GM23338 (cell line): ENCODE measurements around the gene UBE2H. TPM values are rescaled to one million over a fixed set of nuclear protein-coding genes. Genes with fewer than 3 reads are reported as not detected.

Experiments
- ATAC-seq: fragments of 200-7000 bp; cut with Tn5 transposase; 3 replicates; pipeline ENCODE4 v1.9.1; 2020
- DNase-seq: peaks from one replicate; pipeline ENCODE4 v3.0.0-alpha.2; 2015; ENCODE audit warnings: low spot score
- H2AFZ ChIP-seq: fragments of 200-600 bp; sonication (generic); 2 replicates; pipeline ENCODE4 v1.8.0; 2016; ENCODE audit warnings: antibody characterized with exemption, mild to moderate bottlenecking, moderate library complexity
- H3F3A ChIP-seq: fragments of 200-600 bp; sonication (generic); replicated peaks from 2 replicates; pipeline ENCODE4 v1.8.0; 2017; ENCODE audit warnings: antibody characterized with exemption, mixed run types, low read depth
- H3K27ac ChIP-seq: fragments of 200-600 bp; sonication (generic); 2 replicates; pipeline ENCODE4 v1.6.1; 2016; ENCODE audit warnings: low read depth
- H3K27me3 ChIP-seq: fragments of 200-600 bp; sonication (generic); 2 replicates; pipeline ENCODE4 v1.8.0; 2016; ENCODE audit warnings: mild to moderate bottlenecking, mixed run types, moderate library complexity; ENCODE audit not compliant: insufficient read depth
- H3K36me3 ChIP-seq: fragments of 200-600 bp; sonication (generic); 2 replicates; pipeline ENCODE4 v1.8.0; 2016; ENCODE audit warnings: mild to moderate bottlenecking; ENCODE audit not compliant: insufficient read depth
- H3K4me1 ChIP-seq: fragments of 200-600 bp; sonication (generic); 2 replicates; pipeline ENCODE4 v1.8.0; 2016; ENCODE audit warnings: mild to moderate bottlenecking, moderate library complexity; ENCODE audit not compliant: insufficient read depth
- H3K4me2 ChIP-seq: fragments of 200-600 bp; sonication (generic); 2 replicates; pipeline ENCODE4 v1.7.1; 2017; ENCODE audit warnings: mixed run types
- H3K4me3 ChIP-seq: fragments of 200-600 bp; sonication (generic); 2 replicates; pipeline ENCODE4 v1.6.1; 2016; ENCODE audit warnings: mixed run types
- H3K79me2 ChIP-seq: fragments of 200-600 bp; sonication (generic); replicated peaks from 2 replicates; pipeline ENCODE4 v1.8.0; 2017; ENCODE audit warnings: mild to moderate bottlenecking; ENCODE audit not compliant: insufficient read depth
- H3K9me2 ChIP-seq: fragments of 200-600 bp; sonication (generic); 2 replicates; pipeline ENCODE4 v1.8.0; 2017; ENCODE audit not compliant: insufficient read depth
- H4K20me1 ChIP-seq: fragments of 200-600 bp; sonication (generic); replicated peaks from 2 replicates; pipeline ENCODE4 v1.8.0; 2017; ENCODE audit warnings: mild to moderate bottlenecking; ENCODE audit not compliant: insufficient read depth
- H3K27ac Mint-ChIP-seq: 2 replicates; pipeline ENCODE4 v1.8.0; 2020; ENCODE audit warnings: inconsistent platforms, mild to moderate bottlenecking, moderate library complexity, mixed read lengths
- H3K27me3 Mint-ChIP-seq: 3 replicates; pipeline ENCODE4 v1.8.0; 2022; ENCODE audit warnings: low read depth, mild to moderate bottlenecking, moderate library complexity, mixed read lengths, inconsistent platforms; ENCODE audit not compliant: insufficient read depth, poor library complexity
- H3K36me3 Mint-ChIP-seq: 3 replicates; pipeline ENCODE4 v1.8.0; 2021; ENCODE audit warnings: low read depth, mild to moderate bottlenecking, inconsistent platforms, moderate library complexity, mixed read lengths
- H3K4me1 Mint-ChIP-seq: 3 replicates; pipeline ENCODE4 v1.8.0; 2020; ENCODE audit warnings: mild to moderate bottlenecking, inconsistent platforms, mixed read lengths
- H3K4me3 Mint-ChIP-seq: 3 replicates; pipeline ENCODE4 v1.8.0; 2021; ENCODE audit warnings: moderate library complexity, mild to moderate bottlenecking, inconsistent platforms, mixed read lengths
- H3K9me3 Mint-ChIP-seq: 3 replicates; pipeline ENCODE4 v1.8.0; 2020; ENCODE audit warnings: moderate library complexity, mild to moderate bottlenecking, inconsistent platforms, mixed read lengths
- EZH2 ChIP-seq: fragments of 200-600 bp; sonication (generic); IDR thresholded peaks from one replicate; pipeline ENCODE4 v1.8.0; 2017; ENCODE audit warnings: antibody characterized with exemption, mild to moderate bottlenecking, low read depth; ENCODE audit not compliant: unreplicated experiment
- EZH2phosphoT487 ChIP-seq: fragments of 200-600 bp; sonication (generic); IDR thresholded peaks from one replicate; pipeline ENCODE4 v1.8.1; 2018; ENCODE audit warnings: antibody characterized with exemption; ENCODE audit not compliant: unreplicated experiment
- JUNB ChIP-seq: IDR thresholded peaks from one replicate; pipeline ENCODE4 v1.6.1; 2016; ENCODE audit warnings: antibody characterized with exemption; ENCODE audit not compliant: unreplicated experiment
- POLR2AphosphoS5 ChIP-seq: IDR thresholded peaks from 2 replicates; pipeline ENCODE4 v1.6.1; 2016; ENCODE audit warnings: antibody characterized with exemption, low read depth
- STAT1 ChIP-seq: IDR thresholded peaks from one replicate; pipeline ENCODE4 v1.6.1; 2016; ENCODE audit warnings: antibody characterized with exemption; ENCODE audit not compliant: unreplicated experiment
- ZNF114 ChIP-seq: fragments of 250-450 bp; sonication (Bioruptor Pico); IDR thresholded peaks from 2 replicates; pipeline ENCODE4 v1.5.0; 2020; ENCODE audit warnings: mild to moderate bottlenecking, moderate library complexity
- ZNF331 ChIP-seq: fragments of 250-450 bp; sonication (Bioruptor Pico); IDR thresholded peaks from 2 replicates; pipeline ENCODE4 v1.5.0; 2020; ENCODE audit warnings: low read depth, mild to moderate bottlenecking, moderate library complexity
- polyA plus RNA-seq: library from polyadenylated mRNA; unstranded; fragments of >200 nt; fragmentation: Nextera tagmentation; extraction: Ambion mirVana; gene quantifications from 2 replicates; pipeline ENCODE4 v1.2.1, GENCODE V29; 2016
- total RNA-seq: library from RNA; depleted of rRNA; stranded (reverse); fragments of >200 nt; shearing (Covaris generic); gene quantifications from 2 replicates; pipeline ENCODE4 v1.2.3, GENCODE V29; 2014
- TF ChIP-seq, protein P1 (sequence below): IDR thresholded peaks from 2 replicates; pipeline ENCODE4 v1.6.1; 2016; ENCODE audit warnings: antibody characterized with exemption
- TF ChIP-seq, protein P2 (sequence below): IDR thresholded peaks from one replicate; pipeline ENCODE4 v1.6.1; 2018; ENCODE audit warnings: antibody characterized with exemption; ENCODE audit not compliant: unreplicated experiment
- TF ChIP-seq, protein P3 (sequence below), 2 experiments: fragments of 200-600 bp in 1 of 2; sonication (generic) in 1 of 2; conservative IDR thresholded peaks; 2 replicates each; pipeline versions ENCODE4 v1.5.1 to v1.6.1; 2016 to 2017; ENCODE audit warnings: antibody characterized with exemption in 2 of 2, low read depth in 2 of 2, mild to moderate bottlenecking in 2 of 2, moderate library complexity in 1 of 2

The UBE2H gene
- total and polyA plus RNA-seq, 2 experiments from 2014 or later = 40.8 to 86.5 TPM

DNA sequence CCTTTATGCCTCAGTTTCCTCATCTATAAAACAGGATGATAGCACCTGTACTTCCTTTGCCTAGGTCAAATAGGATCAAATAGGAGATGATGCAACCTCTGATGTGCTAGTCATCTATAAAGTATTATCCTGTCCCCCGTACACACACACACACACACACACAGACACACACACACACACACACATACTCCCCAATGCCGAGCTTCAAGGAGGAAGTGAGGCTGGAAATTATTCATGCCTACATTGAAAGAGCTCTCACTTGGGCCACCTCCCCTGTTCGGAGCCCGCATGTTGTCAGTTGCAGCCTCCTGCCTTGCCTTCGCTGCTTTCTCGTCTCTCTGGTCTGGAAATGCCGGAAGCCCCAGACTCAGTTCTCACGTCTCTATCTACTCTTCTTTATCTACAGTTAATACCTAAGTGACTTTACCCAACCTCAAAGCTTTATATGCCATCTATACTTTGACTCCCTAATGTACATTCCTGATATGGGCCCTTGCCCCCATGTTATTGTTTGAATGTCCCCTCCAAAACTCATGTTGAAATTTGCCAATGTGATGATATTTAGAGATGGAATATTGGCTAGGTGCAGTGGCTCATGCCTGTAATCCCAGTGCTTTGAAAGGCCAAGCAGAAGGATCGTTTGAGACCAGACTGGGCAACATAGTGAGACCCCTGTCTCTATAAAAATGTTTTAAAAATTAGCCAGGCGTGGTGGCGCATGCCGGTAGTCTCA lies 6.9 kb upstream of the UBE2H start (continued):
- TF ChIP-seq ZNF114 = no peak
- TF ChIP-seq, protein P1, sequence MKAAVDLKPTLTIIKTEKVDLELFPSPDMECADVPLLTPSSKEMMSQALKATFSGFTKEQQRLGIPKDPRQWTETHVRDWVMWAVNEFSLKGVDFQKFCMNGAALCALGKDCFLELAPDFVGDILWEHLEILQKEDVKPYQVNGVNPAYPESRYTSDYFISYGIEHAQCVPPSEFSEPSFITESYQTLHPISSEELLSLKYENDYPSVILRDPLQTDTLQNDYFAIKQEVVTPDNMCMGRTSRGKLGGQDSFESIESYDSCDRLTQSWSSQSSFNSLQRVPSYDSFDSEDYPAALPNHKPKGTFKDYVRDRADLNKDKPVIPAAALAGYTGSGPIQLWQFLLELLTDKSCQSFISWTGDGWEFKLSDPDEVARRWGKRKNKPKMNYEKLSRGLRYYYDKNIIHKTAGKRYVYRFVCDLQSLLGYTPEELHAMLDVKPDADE = no peak

DNA sequence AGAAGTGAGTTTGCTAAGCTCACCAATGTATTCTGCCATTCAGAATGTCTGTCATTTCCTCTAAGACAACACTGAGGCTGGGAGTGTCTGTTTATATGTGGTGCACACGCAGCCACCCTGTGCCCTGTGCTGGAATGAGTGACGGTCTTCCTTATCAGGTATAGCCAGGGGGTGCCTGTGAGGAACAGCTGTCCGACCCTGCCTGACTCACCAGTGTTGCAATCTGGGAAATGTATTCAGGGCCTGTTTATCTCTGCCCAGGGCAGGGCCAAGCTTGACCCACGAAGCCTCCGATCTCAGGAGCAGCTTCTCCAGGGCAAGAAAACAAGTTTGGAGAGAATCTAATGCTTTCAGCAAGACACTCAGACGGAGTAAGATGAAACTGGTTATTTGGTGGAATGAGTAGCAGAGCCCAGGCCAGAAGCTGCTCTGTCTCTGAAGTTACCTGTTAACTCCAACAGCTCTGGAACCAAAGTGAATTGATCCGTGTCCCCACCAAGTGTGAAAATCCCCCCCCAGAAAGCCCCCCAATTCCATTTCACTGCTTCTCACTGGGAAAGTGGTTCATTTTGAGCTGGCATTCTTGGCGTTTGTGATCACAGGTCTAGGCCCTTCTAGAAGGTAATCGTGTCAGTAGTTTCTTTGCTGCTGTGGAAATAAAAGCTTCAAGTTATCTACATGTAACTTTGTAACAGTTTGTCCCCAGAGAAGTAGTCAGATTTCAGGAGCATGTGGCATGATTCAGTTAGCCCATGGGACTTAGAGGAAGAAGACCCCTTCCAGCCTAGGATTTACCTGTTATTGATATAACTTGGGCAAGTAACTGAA lies 6.1 kb upstream of the UBE2H start:
- H3K9me3 Mint-ChIP-seq = no peaks in the 10 kb centered on the region
- peak; percentile 48; the same call in 2 of the 3 replicates for ATAC-seq
- peak overlapping the region; percentile 54 for H3K27ac Mint-ChIP-seq
- no peak overlapping the region for H3K4me3 Mint-ChIP-seq
- Histone ChIP-seq H3F3A (peaks cover 3% of the 10 kb centered on the region; the same call in 1 of the 2 replicates), H4K20me1 (no peaks in the 10 kb centered on the region), H3K27me3 (no peaks in the 10 kb centered on the region), H3K79me2 (no peaks in the 10 kb centered on the region), H3K36me3 (no peaks in the 10 kb centered on the region), H3K4me1 (no peaks in the 10 kb centered on the region), H3K9me2 (0 out of 2 replicates have a peak, but pooled peaks cover 3% of the 10 kb centered on the region), H3K27ac (no peak overlapping the region), H3K4me3 (no peak overlapping the region), H2AFZ (peak overlapping the region; percentile 64), H3K4me2 (no peak overlapping the region)
- H3K27me3 Mint-ChIP-seq = peaks cover 2% of the 10 kb centered on the region
- no peak for DNase-seq
- H3K36me3 Mint-ChIP-seq = no peaks in the 10 kb centered on the region
- H3K4me1 Mint-ChIP-seq = peaks cover 18% of the 10 kb centered on the region
- no peak for TF ChIP-seq STAT1
- no peak for TF ChIP-seq EZH2
- no peak for TF ChIP-seq ZNF331 (CRISPR knock-in tag)
- TF ChIP-seq POLR2AphosphoS5 = no peak
- TF ChIP-seq JUNB = no peak
- TF ChIP-seq, protein P2, sequence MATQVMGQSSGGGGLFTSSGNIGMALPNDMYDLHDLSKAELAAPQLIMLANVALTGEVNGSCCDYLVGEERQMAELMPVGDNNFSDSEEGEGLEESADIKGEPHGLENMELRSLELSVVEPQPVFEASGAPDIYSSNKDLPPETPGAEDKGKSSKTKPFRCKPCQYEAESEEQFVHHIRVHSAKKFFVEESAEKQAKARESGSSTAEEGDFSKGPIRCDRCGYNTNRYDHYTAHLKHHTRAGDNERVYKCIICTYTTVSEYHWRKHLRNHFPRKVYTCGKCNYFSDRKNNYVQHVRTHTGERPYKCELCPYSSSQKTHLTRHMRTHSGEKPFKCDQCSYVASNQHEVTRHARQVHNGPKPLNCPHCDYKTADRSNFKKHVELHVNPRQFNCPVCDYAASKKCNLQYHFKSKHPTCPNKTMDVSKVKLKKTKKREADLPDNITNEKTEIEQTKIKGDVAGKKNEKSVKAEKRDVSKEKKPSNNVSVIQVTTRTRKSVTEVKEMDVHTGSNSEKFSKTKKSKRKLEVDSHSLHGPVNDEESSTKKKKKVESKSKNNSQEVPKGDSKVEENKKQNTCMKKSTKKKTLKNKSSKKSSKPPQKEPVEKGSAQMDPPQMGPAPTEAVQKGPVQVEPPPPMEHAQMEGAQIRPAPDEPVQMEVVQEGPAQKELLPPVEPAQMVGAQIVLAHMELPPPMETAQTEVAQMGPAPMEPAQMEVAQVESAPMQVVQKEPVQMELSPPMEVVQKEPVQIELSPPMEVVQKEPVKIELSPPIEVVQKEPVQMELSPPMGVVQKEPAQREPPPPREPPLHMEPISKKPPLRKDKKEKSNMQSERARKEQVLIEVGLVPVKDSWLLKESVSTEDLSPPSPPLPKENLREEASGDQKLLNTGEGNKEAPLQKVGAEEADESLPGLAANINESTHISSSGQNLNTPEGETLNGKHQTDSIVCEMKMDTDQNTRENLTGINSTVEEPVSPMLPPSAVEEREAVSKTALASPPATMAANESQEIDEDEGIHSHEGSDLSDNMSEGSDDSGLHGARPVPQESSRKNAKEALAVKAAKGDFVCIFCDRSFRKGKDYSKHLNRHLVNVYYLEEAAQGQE = no peak
- TF ChIP-seq, protein P3, sequence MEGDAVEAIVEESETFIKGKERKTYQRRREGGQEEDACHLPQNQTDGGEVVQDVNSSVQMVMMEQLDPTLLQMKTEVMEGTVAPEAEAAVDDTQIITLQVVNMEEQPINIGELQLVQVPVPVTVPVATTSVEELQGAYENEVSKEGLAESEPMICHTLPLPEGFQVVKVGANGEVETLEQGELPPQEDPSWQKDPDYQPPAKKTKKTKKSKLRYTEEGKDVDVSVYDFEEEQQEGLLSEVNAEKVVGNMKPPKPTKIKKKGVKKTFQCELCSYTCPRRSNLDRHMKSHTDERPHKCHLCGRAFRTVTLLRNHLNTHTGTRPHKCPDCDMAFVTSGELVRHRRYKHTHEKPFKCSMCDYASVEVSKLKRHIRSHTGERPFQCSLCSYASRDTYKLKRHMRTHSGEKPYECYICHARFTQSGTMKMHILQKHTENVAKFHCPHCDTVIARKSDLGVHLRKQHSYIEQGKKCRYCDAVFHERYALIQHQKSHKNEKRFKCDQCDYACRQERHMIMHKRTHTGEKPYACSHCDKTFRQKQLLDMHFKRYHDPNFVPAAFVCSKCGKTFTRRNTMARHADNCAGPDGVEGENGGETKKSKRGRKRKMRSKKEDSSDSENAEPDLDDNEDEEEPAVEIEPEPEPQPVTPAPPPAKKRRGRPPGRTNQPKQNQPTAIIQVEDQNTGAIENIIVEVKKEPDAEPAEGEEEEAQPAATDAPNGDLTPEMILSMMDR (conservative IDR thresholded peaks at IDR 0.05; ENCODE audit: low read depth in 2 of 2) = no peak
- TF ChIP-seq EZH2phosphoT487 = no peak
